ENCODE data around the gene LY9.

GRCh38 chr1:160850541-160850940, 54.6 kb downstream of the LY9 start:
- TF ChIP-seq EZH2 (IDR thresholded peaks at IDR 0.05) (no peak), CTCF (IDR thresholded peaks at IDR 0.05) (no peak)

Data from neural progenitor cell (in vitro differentiated cells).